HG02678 (cell line): Measurements from ENCODE around the gene KLK7.
"Not testable (repeated sequence)": the region's sequence is repeated elsewhere in the genome, so short reads cannot be mapped to it uniquely, and the experiment has no call there.

Experiments
- ATAC-seq: cut with Tn5 transposase; IDR thresholded peaks from one replicate; pipeline ENCODE4 v1.9.1; 2021; ENCODE audit warnings: mild to moderate bottlenecking, moderate library complexity; ENCODE audit not compliant: unreplicated experiment

Gene KLK7

GRCh38 chr19:51012661-51013190 lies 29.0 kb upstream of the KLK7 start:
- ATAC-seq: no peak

- ATAC-seq: no peak
These were observed 26.5 kb upstream of the KLK7 start for GRCh38 chr19:51010066-51010795.

GRCh38 chr19:51009061-51009891 lies 25.6 kb upstream of the KLK7 start:
- no peak for ATAC-seq

- no peak for ATAC-seq
These were observed 23.8 kb upstream of the KLK7 start for GRCh38 chr19:51007488-51007887.

- no peak for ATAC-seq
These were observed 22.7 kb upstream of the KLK7 start for GRCh38 chr19:51006406-51006805.

GRCh38 chr19:51005248-51005647 lies 21.5 kb upstream of the KLK7 start:
- no peak for ATAC-seq

- no peak for ATAC-seq
These were observed 19.6 kb upstream of the KLK7 start for GRCh38 chr19:51003316-51003715.

GRCh38 chr19:51002542-51003311 lies 19.0 kb upstream of the KLK7 start:
- ATAC-seq: no peak

- no peak for ATAC-seq
These were observed 18.4 kb upstream of the KLK7 start for GRCh38 chr19:51002089-51002532.

- no peak for ATAC-seq
These were observed 17.8 kb upstream of the KLK7 start, which contains the start of gene KLK8 for GRCh38 chr19:51001515-51001914. Gene KLK8, minus strand, starts transcription at chr19:51001604. Its CDS starts 437 bp downstream, at chr19:51001167.

GRCh38 chr19:51000981-51001380 lies 17.3 kb upstream of the KLK7 start:
- no peak for ATAC-seq

GRCh38 chr19:51000426-51000825 lies 16.7 kb upstream of the KLK7 start:
- ATAC-seq: no peak

GRCh38 chr19:50998686-50999085 lies 15.0 kb upstream of the KLK7 start:
- ATAC-seq: no peak

GRCh38 chr19:50998061-50998460 lies 14.3 kb upstream of the KLK7 start:
- ATAC-seq: no peak

- ATAC-seq: no peak
These were observed 10.4 kb upstream of the KLK7 start for GRCh38 chr19:50994129-50994528.

GRCh38 chr19:50992666-50993035 lies 8.9 kb upstream of the KLK7 start:
- ATAC-seq: no peak

GRCh38 chr19:50984416-50984815 lies 699 bp upstream of the KLK7 start:
- not testable (repeated sequence) for ATAC-seq

- no peak for ATAC-seq
These were observed 1.5 kb downstream of the KLK7 start for GRCh38 chr19:50982186-50982585.

GRCh38 chr19:50981587-50982146 lies 2.0 kb downstream of the KLK7 start:
- ATAC-seq: no peak

- ATAC-seq: no peak
These were observed 3.5 kb downstream of the KLK7 start for GRCh38 chr19:50980208-50980607.

GRCh38 chr19:50979758-50980157 lies 4.0 kb downstream of the KLK7 start:
- ATAC-seq: no peak
